Osteoblast (primary cell): Measurements from ENCODE around the gene FOXN4. TPM values are rescaled to one million over a fixed set of nuclear protein-coding genes. Genes with fewer than 3 reads are reported as not detected.

ENCODE experiments used
- DNase-seq: peaks from one replicate; pipeline ENCODE4 v3.0.0; 2011; ENCODE audit warnings: low spot score, mixed read lengths; ENCODE audit not compliant: insufficient read length; ENCODE audit errors: missing footprints
- H2AFZ ChIP-seq: 2 replicates; pipeline ENCODE4 v1.6.0; 2011; ENCODE audit warnings: mild to moderate bottlenecking, low read length
- H3K27ac ChIP-seq: 2 replicates; pipeline ENCODE4 v1.5.1; 2011; ENCODE audit warnings: mild to moderate bottlenecking, low read depth, low read length, moderate library complexity
- H3K27me3 ChIP-seq: 2 replicates; pipeline ENCODE4 v1.6.0; 2012; ENCODE audit warnings: mild to moderate bottlenecking, control low read depth, inconsistent platforms, low read length, moderate library complexity; ENCODE audit not compliant: insufficient read depth
- H3K36me3 ChIP-seq: 2 replicates; pipeline ENCODE4 v1.5.1; 2011; ENCODE audit warnings: mild to moderate bottlenecking, low read length, control low read depth, moderate library complexity; ENCODE audit not compliant: insufficient read depth
- H3K4me1 ChIP-seq: 2 replicates; pipeline ENCODE4 v1.5.1; 2011; ENCODE audit warnings: mild to moderate bottlenecking, low read length, control low read depth, moderate library complexity; ENCODE audit not compliant: insufficient read depth
- H3K4me2 ChIP-seq: 2 replicates; pipeline ENCODE4 v1.6.0; 2011; ENCODE audit warnings: mild to moderate bottlenecking, low read length; ENCODE audit not compliant: insufficient read depth
- H3K4me3 ChIP-seq: fragments of 200-600 bp; sonication (generic); 3 replicates; pipeline ENCODE4 v1.5.1; 2012; ENCODE audit warnings: mild to moderate bottlenecking, low read length, inconsistent platforms; ENCODE audit not compliant: insufficient read depth
- H3K79me2 ChIP-seq: 2 replicates; pipeline ENCODE4 v1.6.0; 2012; ENCODE audit warnings: mild to moderate bottlenecking, low read length, control low read depth, inconsistent platforms; ENCODE audit not compliant: insufficient read depth
- H3K9me3 ChIP-seq: 2 replicates; pipeline ENCODE4 v1.5.1; 2011; ENCODE audit warnings: low read depth, low read length, control low read depth
- H4K20me1 ChIP-seq: 2 replicates; pipeline ENCODE4 v1.6.0; 2012; ENCODE audit warnings: mild to moderate bottlenecking, low read length, control low read depth; ENCODE audit not compliant: insufficient read depth
- total RNA-seq: library from RNA; depleted of rRNA; stranded (reverse); fragments of >200 nt; gene quantifications from 2 replicates; pipeline ENCODE4 v1.2.3, GENCODE V29; 2012
- TF ChIP-seq, protein P1 (sequence below): IDR thresholded peaks from 2 replicates; pipeline ENCODE4 v1.5.1; 2011; ENCODE audit warnings: mild to moderate bottlenecking, low read depth, low read length, moderate library complexity; ENCODE audit errors: extremely low read depth

FOXN4 gene
- total RNA-seq, 1 donor, result not detected

DNA sequence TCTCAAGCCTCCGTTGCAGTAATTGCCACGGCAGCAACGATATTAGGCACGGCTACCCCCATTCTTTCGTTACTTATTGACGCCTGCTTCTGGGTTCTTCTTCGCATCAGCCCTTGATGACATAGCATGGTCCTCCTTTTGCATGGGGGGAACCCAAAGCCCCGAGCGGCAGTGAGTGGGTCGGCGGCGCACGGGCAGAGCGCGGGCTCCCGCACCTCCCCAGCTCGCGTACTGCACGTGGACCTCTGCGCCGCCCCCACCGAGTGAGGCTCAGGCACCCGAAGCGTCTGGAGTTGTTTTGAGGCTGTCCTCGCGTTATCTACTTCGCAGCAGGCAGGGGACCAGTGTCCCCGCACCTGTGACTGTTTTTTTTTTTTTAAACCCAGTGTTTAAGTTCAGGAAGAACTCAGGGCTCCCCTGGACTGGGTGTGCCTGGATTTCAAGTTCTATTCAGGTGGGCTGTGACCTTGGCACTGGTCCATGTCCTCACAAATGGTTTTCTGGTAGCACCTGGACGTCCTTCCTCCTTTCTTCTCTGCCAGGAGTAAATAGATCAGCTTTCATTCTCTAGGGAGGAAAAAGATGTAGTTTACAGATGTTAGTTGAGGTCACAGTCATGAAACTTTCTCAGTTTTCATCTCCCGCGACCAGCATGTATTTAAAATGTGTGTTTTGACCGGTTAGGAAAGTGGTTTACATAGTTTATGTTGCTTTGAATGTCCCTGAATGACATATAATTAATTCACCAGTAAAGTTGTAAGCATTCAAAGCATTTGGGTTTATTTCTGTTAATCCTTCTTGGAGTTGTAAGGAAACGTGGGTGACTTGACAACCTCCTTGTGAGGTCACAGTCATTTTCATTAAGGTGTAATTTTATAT is 1.4 kb upstream of the FOXN4 start:
- H2AFZ ChIP-seq, result no peak overlapping the region
- H3K9me3 ChIP-seq, result no peaks in the 10 kb centered on the region
- no peaks in the 10 kb centered on the region for H4K20me1 ChIP-seq
- H3K27me3 ChIP-seq, result peaks cover 66% of the 10 kb centered on the region
- no peak for DNase-seq
- no peak overlapping the region for H3K4me3 ChIP-seq
- H3K4me2 ChIP-seq, result no peak overlapping the region
- H3K27ac ChIP-seq, result no peak overlapping the region
- no peaks in the 10 kb centered on the region for H3K36me3 ChIP-seq
- H3K4me1 ChIP-seq, result no peaks in the 10 kb centered on the region
- TF ChIP-seq, protein P1, sequence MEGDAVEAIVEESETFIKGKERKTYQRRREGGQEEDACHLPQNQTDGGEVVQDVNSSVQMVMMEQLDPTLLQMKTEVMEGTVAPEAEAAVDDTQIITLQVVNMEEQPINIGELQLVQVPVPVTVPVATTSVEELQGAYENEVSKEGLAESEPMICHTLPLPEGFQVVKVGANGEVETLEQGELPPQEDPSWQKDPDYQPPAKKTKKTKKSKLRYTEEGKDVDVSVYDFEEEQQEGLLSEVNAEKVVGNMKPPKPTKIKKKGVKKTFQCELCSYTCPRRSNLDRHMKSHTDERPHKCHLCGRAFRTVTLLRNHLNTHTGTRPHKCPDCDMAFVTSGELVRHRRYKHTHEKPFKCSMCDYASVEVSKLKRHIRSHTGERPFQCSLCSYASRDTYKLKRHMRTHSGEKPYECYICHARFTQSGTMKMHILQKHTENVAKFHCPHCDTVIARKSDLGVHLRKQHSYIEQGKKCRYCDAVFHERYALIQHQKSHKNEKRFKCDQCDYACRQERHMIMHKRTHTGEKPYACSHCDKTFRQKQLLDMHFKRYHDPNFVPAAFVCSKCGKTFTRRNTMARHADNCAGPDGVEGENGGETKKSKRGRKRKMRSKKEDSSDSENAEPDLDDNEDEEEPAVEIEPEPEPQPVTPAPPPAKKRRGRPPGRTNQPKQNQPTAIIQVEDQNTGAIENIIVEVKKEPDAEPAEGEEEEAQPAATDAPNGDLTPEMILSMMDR, result no peak
- no peaks in the 10 kb centered on the region for H3K79me2 ChIP-seq

DNA sequence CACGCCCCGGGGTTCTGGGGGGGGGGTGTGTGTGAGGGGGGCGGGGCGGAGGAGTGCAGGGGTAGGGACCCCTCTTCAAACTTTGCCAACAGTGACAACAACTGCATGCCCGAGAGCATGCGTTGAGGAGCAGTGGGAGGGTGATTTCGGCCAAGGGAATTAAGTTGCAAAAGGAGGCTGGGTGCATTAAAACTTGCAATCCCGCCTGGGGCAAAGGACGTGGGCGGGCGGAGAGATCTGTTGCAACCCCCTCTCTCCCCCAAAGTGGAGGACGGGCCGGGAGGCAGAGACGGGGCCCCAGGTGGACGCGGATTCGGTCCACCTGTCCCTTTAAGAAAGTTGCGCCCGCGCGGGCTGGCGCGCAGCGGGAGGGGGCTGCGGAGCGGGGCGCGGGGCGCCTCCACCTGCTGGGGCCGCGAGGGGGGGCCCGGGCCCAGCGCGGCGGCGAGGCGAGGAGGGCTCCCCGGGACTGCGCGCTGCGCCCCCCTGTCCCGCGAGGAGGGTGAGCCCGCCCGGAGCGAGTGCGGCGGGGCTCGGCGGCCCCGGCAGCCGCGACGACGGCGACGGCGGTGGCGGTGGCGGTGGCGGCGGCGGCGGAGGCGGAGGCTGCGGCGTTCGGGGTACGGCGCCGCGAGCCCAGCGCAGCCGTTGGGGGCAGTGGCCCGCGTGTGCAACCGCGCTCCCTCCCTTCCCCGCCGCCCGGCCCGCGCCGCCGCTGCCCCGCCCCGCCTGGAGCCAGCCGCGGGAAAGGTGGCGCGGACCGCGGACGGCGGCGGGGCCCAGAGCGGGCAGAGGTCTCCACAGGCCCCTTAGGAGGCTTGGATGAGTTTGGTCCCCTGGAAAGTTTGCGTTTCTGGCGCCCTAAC is 530 bp upstream of the FOXN4 start:
- no peak overlapping the region for H3K27ac ChIP-seq
- H3K4me2 ChIP-seq, result no peak overlapping the region
- H3K36me3 ChIP-seq, result no peaks in the 10 kb centered on the region
- H3K27me3 ChIP-seq, result peaks cover 72% of the 10 kb centered on the region
- H2AFZ ChIP-seq, result no peak overlapping the region
- peak; percentile 61 for DNase-seq
- no peaks in the 10 kb centered on the region for H3K79me2 ChIP-seq
- H3K4me1 ChIP-seq, result no peaks in the 10 kb centered on the region
- H3K9me3 ChIP-seq, result no peaks in the 10 kb centered on the region
- TF ChIP-seq, protein P1, result no peak
- H4K20me1 ChIP-seq, result no peaks in the 10 kb centered on the region
- no peak overlapping the region for H3K4me3 ChIP-seq

DNA sequence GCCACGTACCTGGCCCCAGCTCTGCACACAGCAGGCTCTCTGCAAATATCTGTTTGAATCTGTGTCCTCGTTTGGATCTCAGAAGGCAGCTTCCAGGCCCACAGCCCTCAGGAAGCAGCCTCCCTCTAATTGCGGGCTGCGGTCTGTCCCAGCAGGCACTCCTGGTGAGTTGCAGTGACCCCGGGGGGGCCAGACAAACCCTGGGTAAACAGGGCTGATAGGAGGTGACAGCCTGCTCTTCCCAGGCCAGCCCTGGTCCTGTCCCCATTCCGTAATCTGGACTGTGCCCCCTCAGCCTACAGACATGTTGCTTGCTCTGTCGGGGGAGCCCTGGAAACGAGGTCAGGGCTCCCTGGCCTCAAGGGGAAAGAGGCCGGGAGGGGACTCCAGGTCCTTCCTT is 2.0 kb downstream of the FOXN4 start:
- H3K4me1 ChIP-seq, result no peaks in the 10 kb centered on the region
- no peak overlapping the region for H3K4me2 ChIP-seq
- TF ChIP-seq, protein P1, result no peak
- H3K36me3 ChIP-seq, result no peaks in the 10 kb centered on the region
- H3K27me3 ChIP-seq, result peaks cover 75% of the 10 kb centered on the region
- H4K20me1 ChIP-seq, result no peaks in the 10 kb centered on the region
- no peak overlapping the region for H3K27ac ChIP-seq
- H3K79me2 ChIP-seq, result no peaks in the 10 kb centered on the region
- H3K9me3 ChIP-seq, result no peaks in the 10 kb centered on the region
- no peak overlapping the region for H3K4me3 ChIP-seq
- no peak overlapping the region for H2AFZ ChIP-seq
- no peak for DNase-seq

DNA sequence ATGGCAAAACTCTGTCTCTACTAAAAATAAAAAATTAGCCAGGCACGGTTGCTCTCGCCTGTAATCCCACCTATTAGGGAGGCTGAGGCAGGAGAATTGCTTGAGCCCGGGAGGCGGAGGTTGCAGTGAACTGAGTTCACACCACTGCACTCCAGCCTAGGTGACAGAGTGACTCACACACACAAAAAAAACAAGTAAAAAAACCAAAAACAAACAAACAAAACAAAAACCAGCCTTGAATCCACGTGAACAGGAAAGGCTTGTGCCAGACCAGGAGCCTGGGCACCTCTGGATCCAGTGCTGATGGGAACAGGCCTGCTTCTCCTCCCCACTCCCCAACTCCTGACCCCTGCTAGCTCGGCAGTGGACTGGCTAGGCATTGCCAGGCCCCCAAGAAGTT is 3.5 kb downstream of the FOXN4 start:
- H2AFZ ChIP-seq, result no peak overlapping the region
- DNase-seq, result no peak
- H3K4me1 ChIP-seq, result no peaks in the 10 kb centered on the region
- no peak overlapping the region for H3K4me3 ChIP-seq
- H3K79me2 ChIP-seq, result no peaks in the 10 kb centered on the region
- no peaks in the 10 kb centered on the region for H3K36me3 ChIP-seq
- peaks cover 62% of the 10 kb centered on the region for H3K27me3 ChIP-seq
- no peaks in the 10 kb centered on the region for H4K20me1 ChIP-seq
- H3K4me2 ChIP-seq, result no peak overlapping the region
- TF ChIP-seq, protein P1, result no peak
- no peaks in the 10 kb centered on the region for H3K9me3 ChIP-seq
- H3K27ac ChIP-seq, result no peak overlapping the region
